Kidney (tissue), 14 donors: ENCODE results near the gene GIPR. TPM values are rescaled to one million over a fixed set of nuclear protein-coding genes. Genes with fewer than 3 reads are reported as not detected.
"Not testable (repeated sequence)": the region's sequence is repeated elsewhere in the genome, so short reads cannot be mapped to it uniquely, and the experiment has no call there.

Source experiments
- DNase-seq, 5 donors: peaks; one replicate each; pipeline ENCODE4 v3.0.0-alpha.2; 2013 to 2020
- FAIRE-seq: peaks from 2 replicates; lab custom pipeline; 2012; peaks lifted over from hg19 to GRCh38; lab: Jason Lieb, UNC
- H3K27ac ChIP-seq, 2 donors: one replicate each; pipeline ENCODE4 v1.7.0; 2013; ENCODE audit warnings: low read depth in 2 of 2, low read length in 2 of 2, inconsistent platforms in 1 of 2
- H3K27me3 ChIP-seq: one replicate; pipeline ENCODE4 v1.7.1; 2013; ENCODE audit warnings: low read length, inconsistent platforms; ENCODE audit not compliant: control insufficient read depth, insufficient read depth
- H3K36me3 ChIP-seq, 3 donors: one replicate each; pipeline versions ENCODE4 v1.7.0 to v1.7.1; 2013; ENCODE audit warnings: low read length in 3 of 3, control low read depth in 1 of 3, inconsistent platforms in 1 of 3; ENCODE audit not compliant: insufficient read depth in 3 of 3, control insufficient read depth in 2 of 3
- H3K4me1 ChIP-seq, 3 donors: one replicate each; pipeline versions ENCODE4 v1.7.0 to v1.7.1; 2013; ENCODE audit warnings: low read length in 3 of 3, inconsistent platforms in 1 of 3, low read depth in 1 of 3; ENCODE audit not compliant: control insufficient read depth in 2 of 3, insufficient read depth in 2 of 3
- H3K4me3 ChIP-seq, 3 donors: one replicate each; pipeline versions ENCODE4 v1.7.0 to v1.8.1; 2013; ENCODE audit warnings: low read length in 3 of 3, control low read depth in 1 of 3, inconsistent platforms in 1 of 3
- H3K9ac ChIP-seq, 3 donors: one replicate each; pipeline versions ENCODE4 v1.7.0 to v1.7.1; 2013; ENCODE audit warnings: low read length in 3 of 3, control low read depth in 1 of 3, inconsistent platforms in 1 of 3
- H3K9me3 ChIP-seq, 3 donors: one replicate each; pipeline versions ENCODE4 v1.7.0 to v1.7.1; 2013; ENCODE audit warnings: low read length in 3 of 3, control low read depth in 1 of 3, inconsistent platforms in 1 of 3; ENCODE audit not compliant: control insufficient read depth in 2 of 3, insufficient read depth in 1 of 3
- intact Hi-C: fragments of 100-400 bp; cut with DNase I; formaldehyde crosslinking; loops from one replicate; pipeline ENCODE4 v1.11.1; 2022
- polyA plus RNA-seq: library from polyadenylated mRNA; stranded (reverse); fragments of 350-450 nt; fragmentation: Illumina TruSeq; extraction: RNeasy Lipid Tissue Mini Kit (QIAGEN cat#74804); gene quantifications from one replicate; pipeline ENCODE4 v1.2.3, GENCODE V29; 2014; ENCODE audit warnings: low read depth, low replicate concordance; ENCODE audit not compliant: insufficient read depth
- total RNA-seq: library from RNA; stranded (reverse); fragmentation: NEBNext Ultra II Directional; extraction: Animal tissue kit (Norgen Biotek cat#: 25700); gene quantifications from one replicate; pipeline ENCODE4 v1.2.1, GENCODE V29; 2021
- TF ChIP-seq, protein P1 (sequence below): IDR thresholded peaks from 3 replicates; pipeline ENCODE4 v1.5.1; 2012; ENCODE audit warnings: mild to moderate bottlenecking, moderate library complexity, borderline replicate concordance; ENCODE audit not compliant: insufficient read depth; ENCODE audit errors: extremely low read depth
- donor health status: control.
- donor health status: control.
- donor health status: control.
- donor health status: control.
- donor health status: control.
- donor health status: DM: yes; HTN: yes; CAD: no.
- donor health status: Normal renal cell carcinoma (clear cell type).

GIPR gene
- total and polyA plus RNA-seq, 2 donors from 2014 or later = 0.65 to 3.3 TPM

DNA sequence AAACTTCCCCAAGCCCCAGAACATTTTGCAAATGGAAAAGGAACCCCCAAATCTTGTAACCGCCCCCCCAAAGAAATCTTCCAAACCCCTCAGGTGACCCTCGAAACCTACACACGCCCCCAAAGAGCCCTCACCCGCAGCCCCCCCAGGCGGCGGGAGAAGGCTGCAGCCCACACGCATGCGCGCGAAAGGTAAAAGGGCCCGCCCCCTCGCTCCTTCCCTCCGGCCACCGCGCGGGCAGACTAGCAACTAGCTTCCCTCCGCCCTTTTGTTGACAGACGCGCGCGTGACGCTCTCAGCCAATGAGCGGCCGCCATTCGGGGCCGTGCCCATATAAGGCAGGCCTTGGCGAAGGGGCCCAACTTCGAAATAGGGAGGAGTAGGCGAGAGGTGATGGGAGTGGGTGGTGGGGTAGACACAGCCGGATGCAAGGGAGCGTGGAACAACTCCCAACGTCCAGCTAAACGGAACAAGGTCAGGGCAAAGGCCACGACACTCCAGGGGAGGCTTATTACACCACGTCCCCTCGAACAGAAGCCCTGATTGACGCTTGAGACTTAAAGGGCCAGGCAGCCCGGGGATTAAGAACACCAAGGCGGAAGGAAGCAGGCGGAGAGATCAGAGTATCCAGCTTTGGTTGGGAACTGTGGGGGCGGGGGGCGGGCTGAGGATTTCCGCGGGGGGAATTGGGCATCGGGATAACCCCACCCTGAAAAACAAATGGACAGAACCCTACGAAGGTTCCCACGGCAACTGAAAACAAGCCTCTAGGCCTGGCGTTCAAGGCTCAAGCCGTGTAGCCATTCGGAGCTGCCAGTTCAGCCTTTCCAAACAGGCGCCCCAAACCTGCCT, 49.3 kb downstream of the GIPR start:
- TF ChIP-seq, protein P1, sequence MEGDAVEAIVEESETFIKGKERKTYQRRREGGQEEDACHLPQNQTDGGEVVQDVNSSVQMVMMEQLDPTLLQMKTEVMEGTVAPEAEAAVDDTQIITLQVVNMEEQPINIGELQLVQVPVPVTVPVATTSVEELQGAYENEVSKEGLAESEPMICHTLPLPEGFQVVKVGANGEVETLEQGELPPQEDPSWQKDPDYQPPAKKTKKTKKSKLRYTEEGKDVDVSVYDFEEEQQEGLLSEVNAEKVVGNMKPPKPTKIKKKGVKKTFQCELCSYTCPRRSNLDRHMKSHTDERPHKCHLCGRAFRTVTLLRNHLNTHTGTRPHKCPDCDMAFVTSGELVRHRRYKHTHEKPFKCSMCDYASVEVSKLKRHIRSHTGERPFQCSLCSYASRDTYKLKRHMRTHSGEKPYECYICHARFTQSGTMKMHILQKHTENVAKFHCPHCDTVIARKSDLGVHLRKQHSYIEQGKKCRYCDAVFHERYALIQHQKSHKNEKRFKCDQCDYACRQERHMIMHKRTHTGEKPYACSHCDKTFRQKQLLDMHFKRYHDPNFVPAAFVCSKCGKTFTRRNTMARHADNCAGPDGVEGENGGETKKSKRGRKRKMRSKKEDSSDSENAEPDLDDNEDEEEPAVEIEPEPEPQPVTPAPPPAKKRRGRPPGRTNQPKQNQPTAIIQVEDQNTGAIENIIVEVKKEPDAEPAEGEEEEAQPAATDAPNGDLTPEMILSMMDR = no peak
- intact Hi-C loops = no loop called here
- peak; percentile 98 for FAIRE-seq

DNA sequence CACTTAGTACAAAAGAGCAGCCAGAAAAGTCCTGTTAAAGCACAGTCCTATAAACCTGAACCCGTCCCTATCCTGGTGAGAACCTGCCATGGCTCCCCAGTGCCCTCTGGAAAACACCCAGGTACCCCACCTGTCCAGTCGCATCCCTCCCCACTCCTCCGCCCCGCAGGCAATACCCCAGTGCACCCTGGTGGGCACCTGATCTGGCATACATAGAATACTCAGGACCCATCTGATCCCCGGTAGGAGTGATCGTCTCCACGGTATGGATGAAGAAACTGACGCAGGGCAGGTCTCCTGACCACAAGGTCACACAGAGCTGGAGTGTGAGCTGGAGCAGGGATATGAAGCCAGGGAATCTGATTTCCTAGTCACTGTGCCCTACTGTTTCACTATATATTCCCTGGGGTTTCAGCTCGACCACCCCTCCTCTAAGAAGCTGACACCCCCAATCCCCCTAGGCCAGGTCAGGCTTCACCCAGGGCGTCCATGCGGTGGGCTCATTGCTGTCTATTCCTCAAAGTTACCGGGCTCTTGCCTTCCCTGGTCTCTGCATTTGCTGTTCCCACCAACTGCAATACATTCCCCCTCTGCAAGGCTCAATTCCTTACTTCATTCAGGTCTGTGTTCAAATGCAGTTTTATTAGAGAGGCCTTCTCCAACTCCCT, 50.1 kb downstream of the GIPR start:
- FAIRE-seq (no peak), DNase-seq (peak in 1 of 5 donors; percentile 25)
- H3K9ac ChIP-seq = peak overlapping the region; percentile 29 to 93 (median 61)
- H3K4me3 ChIP-seq = peak overlapping the region; percentile 58 to 84 (median 84)
- H3K9me3 ChIP-seq = no peaks in the 10 kb centered on the region
- peak overlapping the region; percentile 88 to 92 for H3K27ac ChIP-seq
- intact Hi-C loops = no loop called here
- TF ChIP-seq, protein P1 = no peak
- no peaks in the 10 kb centered on the region for H3K27me3 ChIP-seq
- peaks cover 0 to 2% (median 0%) of the 10 kb centered on the region in 3 donors for H3K36me3 ChIP-seq
- peaks cover 0 to 9% (median 6%) of the 10 kb centered on the region in 3 donors for H3K4me1 ChIP-seq

More for the DNA sequence above, 49.3 kb downstream of the GIPR start:
- Histone ChIP-seq H3K27ac (peak overlapping the region; percentile 88 to 92), H3K9ac (peak overlapping the region; percentile 84 to 93 (median 93)), H3K4me3 (peak overlapping the region; percentile 84 to 93 (median 88)), H3K36me3 (peaks cover 0 to 2% (median 0%) of the 10 kb centered on the region in 3 donors), H3K9me3 (no peaks in the 10 kb centered on the region), H3K27me3 (no peaks in the 10 kb centered on the region), H3K4me1 (peaks cover 0 to 9% (median 6%) of the 10 kb centered on the region in 3 donors)
- peak; percentile 99 to 100 (median 100) for DNase-seq

DNA sequence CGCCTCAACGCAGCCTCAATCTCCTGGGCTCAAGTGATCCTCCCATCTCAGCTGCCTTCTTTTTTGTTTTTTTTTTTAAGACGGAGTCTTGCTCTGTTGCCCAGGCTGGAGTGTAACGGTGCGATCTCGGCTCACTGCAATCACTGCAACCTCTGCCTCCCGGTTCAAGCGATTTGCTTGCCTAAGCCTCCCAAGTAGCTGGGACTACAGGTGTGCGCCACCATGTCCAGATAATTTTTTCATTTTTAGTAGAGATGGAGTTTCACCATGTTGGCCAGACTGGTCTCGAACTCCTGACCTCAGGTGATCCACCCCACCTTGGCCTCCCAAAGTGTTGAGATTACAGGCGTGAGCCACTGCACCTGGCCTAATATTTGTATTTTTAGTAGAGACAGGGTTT, 52.0 kb downstream of the GIPR start:
- H3K9ac ChIP-seq, H3K27ac ChIP-seq, H3K27me3 ChIP-seq, H3K9me3 ChIP-seq, FAIRE-seq, H3K36me3 ChIP-seq, intact Hi-C loops, H3K4me1 ChIP-seq, DNase-seq, H3K4me3 ChIP-seq: not testable (repeated sequence)

DNA sequence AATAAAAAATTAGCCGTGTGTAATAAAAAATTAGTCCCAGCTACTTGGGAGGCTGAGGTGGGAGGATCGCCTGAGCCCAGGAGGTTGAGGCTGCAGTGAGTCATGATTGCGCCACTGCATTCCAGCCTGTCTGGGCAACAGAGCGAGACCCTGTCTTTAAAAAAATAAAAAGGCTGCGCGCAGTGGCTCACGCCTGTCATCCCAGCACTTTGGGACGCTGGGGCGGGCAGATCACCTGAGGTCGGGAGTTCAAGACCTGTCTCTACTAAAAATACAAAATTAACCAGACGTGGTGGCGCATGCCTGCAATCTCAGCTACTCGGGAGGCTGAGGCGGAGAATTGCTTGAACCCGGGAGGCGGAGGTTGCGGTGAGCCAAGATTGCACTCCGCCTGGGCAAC, 60.7 kb downstream of the GIPR start:
- H3K36me3 ChIP-seq, H3K4me3 ChIP-seq, DNase-seq, FAIRE-seq, H3K9ac ChIP-seq, H3K4me1 ChIP-seq, H3K9me3 ChIP-seq, H3K27ac ChIP-seq, H3K27me3 ChIP-seq, intact Hi-C loops: not testable (repeated sequence)
